GM12874 (cell line): ENCODE results near the gene PPFIA1.

ENCODE experiments used
- CTCF ChIP-seq: IDR thresholded peaks from 2 replicates; pipeline ENCODE4 v1.5.1; 2011; ENCODE audit warnings: low read depth, mild to moderate bottlenecking, control low read depth, low read length, moderate library complexity; ENCODE audit not compliant: insufficient read depth

Gene PPFIA1

DNA sequence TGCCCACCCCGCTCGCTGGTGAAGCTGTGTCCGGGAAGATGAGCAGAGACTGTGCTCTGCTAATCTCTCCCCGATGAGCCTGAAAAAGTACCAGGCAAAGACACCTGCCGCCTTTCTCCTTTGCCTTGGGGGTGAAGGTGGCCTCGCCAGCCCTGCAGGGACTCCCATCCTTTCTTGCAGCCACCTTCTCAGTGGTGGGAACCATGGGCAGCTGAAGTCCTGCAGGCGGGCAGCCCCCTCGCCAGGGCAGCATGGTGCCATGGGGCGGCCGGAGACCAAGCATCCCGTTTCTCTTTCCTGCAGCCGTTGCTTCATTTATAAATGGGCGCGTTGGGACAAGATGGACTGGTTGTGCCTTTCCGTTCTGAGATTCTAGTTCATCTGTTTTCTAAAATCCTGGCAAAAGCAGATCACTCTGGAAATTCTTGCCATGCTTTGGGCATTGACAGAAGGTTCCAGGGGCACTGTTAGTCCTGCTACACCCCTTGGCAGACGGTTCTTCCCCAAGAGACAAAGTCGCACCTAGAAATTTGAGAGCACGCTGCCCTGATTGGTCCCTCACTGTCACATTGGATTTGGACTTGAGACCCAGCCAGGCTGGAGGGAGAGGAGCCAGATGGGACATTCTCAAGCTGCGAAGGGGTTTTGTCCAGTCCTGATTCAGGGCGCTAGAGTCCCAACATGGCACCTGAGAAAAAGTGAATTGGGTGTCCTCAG is 135.3 kb downstream of the PPFIA1 start:
- TF ChIP-seq CTCF: no peak

DNA sequence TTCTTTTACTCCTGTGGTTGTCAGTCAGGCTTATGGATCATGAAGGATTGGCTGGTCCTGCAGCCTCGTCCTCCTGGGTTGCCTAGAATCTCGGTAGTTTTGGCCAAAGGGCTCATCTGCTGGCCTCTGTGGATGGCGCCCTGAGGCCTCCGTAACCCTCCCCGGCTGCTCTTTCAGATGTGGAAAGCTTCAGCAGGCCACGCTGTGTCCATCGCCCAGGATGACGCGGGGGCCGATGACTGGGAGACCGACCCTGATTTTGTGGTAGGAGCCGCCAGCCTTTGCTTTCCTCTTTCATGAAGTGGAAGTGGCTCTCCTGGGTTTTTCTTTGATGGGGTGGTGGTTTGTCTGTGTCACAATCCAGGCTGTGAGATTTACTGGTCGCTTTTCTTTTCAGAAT is 136.6 kb downstream of the PPFIA1 start:
- TF ChIP-seq CTCF: no peak

DNA sequence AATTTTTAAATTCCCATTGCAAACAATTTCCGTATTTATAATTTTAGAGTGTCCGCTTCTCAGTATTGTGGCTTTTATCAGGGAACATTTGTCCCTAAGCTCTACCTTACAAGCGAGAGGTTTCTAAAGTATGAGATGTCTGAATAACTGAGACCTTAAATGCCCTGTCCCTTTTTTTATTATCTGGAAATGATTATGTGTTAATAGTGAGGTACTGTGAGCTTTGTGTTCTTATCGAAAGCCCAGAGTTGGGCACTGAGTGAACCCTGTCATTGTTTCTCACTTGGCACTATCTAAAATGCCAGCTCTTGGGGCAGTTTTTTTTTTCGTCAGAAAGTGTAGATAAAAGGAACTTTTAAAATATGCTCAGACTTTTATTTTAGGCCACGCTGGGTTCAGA is 137.3 kb downstream of the PPFIA1 start:
- TF ChIP-seq CTCF: no peak

GRCh38 chr11:70409437-70409836 is 138.9 kb downstream of the PPFIA1 start:
- no peak for TF ChIP-seq CTCF

DNA sequence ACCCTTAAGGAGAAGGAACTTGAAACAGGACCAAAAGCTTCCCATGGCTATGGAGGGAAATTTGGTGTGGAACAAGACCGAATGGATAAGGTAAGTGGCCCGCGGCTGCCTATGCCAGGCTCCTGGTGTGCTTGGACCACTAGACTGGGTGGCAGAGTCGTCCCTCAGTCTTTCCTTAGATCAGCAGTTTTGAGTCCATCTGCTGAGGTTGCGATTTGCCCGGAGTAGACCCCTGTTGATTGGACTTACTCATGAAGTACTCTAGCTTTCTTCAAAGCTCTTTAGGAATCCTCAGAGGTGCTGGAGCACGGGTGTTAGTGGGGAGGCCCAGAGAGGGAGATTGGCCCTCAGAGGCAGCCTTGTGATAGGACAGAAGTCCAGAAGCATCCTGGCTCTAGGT is 139.4 kb downstream of the PPFIA1 start:
- TF ChIP-seq CTCF: no peak

DNA sequence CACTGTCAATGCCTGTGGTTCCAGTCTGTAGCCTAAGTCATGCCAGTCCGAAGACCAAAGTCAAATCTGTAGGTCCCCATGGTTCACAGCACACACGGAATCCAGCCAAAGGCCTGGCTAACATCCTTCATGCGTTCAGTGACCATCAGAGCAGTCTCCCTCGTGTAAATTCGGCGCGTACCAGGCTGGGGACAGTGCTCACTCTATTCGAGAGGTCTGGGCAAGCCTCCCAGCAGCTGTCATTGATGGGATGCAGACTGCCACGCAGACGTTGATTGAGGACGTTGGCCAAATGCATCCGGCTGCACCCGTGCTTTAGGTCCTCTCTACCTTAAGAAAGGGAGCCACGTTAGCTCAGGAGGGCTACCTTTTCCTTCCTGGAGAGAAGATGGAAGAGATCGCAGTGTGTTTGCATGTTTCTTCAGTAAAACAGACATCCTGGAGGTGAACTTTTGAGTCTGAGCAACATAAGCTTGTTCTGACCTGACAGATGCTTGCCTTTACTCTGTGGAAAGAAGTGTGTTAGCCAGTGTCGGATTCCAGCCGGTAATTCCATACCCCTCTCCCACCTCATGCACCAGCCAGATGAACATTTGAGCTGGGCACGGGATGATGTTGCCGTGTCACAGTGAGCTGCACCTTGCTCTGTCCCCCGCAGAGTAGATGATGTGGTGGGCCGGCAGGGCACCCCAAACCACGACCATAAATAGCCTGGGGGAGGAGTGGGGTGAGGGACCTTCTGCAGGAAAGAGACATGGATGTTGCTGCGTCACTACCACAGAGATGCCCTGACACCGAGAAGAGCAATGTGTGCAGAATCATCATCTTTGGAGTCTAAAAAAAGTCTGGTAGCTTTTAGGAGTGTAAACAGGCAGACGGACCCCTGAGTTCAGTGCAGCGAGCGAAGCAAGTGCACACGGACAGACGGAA is 140.1 kb downstream of the PPFIA1 start:
- no peak for TF ChIP-seq CTCF

- TF ChIP-seq CTCF: no peak
Measured at GRCh38 chr11:70411713-70412452, 141.4 kb downstream of the PPFIA1 start.
